ENCODE results near the gene PSMD13. TPM values are rescaled to one million over a fixed set of nuclear protein-coding genes. Genes with fewer than 3 reads are reported as not detected.
"Not testable (repeated sequence)": the region's sequence is repeated elsewhere in the genome, so short reads cannot be mapped to it uniquely, and the experiment has no call there.

Gene PSMD13
- total and polyA plus RNA-seq, 2 donors from 2014 or later = 87.7 to 115 TPM

- H3K27ac ChIP-seq (ENCODE audit: low read depth in 2 of 2, low read length in 2 of 2); H3K27me3 ChIP-seq (ENCODE audit: control insufficient read depth, insufficient read depth, low read length); H3K9me3 ChIP-seq (ENCODE audit: control insufficient read depth in 2 of 3, insufficient read depth in 1 of 3, low read length in 3 of 3); H3K4me1 ChIP-seq (ENCODE audit: control insufficient read depth in 2 of 3, insufficient read depth in 2 of 3, low read depth in 1 of 3, low read length in 3 of 3); FAIRE-seq; H3K36me3 ChIP-seq (ENCODE audit: control insufficient read depth in 2 of 3, insufficient read depth in 3 of 3, low read length in 3 of 3); intact Hi-C loops (cut with DNase I); H3K4me3 ChIP-seq (ENCODE audit: low read length in 3 of 3); H3K9ac ChIP-seq (ENCODE audit: low read length in 3 of 3): not testable (repeated sequence)
- DNase-seq = peak in 1 of 5 donors; percentile 26
These were observed 44.1 kb upstream of the PSMD13 start, which contains the start of gene SCGB1C1 for GRCh38 chr11:192674-193128. TSS of gene SCGB1C1 (plus strand) at chr11:193078. CDS start at chr11:193100, 22 bp downstream.

- H3K9me3 ChIP-seq (ENCODE audit: control insufficient read depth in 2 of 3, insufficient read depth in 1 of 3, low read length in 3 of 3); H3K36me3 ChIP-seq (ENCODE audit: control insufficient read depth in 2 of 3, insufficient read depth in 3 of 3, low read length in 3 of 3); H3K4me3 ChIP-seq (ENCODE audit: low read length in 3 of 3); H3K27ac ChIP-seq (ENCODE audit: low read depth in 2 of 2, low read length in 2 of 2); FAIRE-seq; H3K4me1 ChIP-seq (ENCODE audit: control insufficient read depth in 2 of 3, insufficient read depth in 2 of 3, low read depth in 1 of 3, low read length in 3 of 3); H3K27me3 ChIP-seq (ENCODE audit: control insufficient read depth, insufficient read depth, low read length); intact Hi-C loops (cut with DNase I); H3K9ac ChIP-seq (ENCODE audit: low read length in 3 of 3): not testable (repeated sequence)
- peak in 2 of 5 donors; percentile 29 to 50 for DNase-seq
These were observed 43.3 kb upstream of the PSMD13 start for GRCh38 chr11:193481-193880.

- H3K9ac ChIP-seq (ENCODE audit: low read length in 3 of 3) = no peak overlapping the region
- intact Hi-C loops (cut with DNase I) = no loop called here
- peaks cover 0 to 4% (median 0%) of the 10 kb centered on the region in 3 donors for H3K36me3 ChIP-seq (ENCODE audit: control insufficient read depth in 2 of 3, insufficient read depth in 3 of 3, low read length in 3 of 3)
- DNase-seq (peak in 2 of 5 donors; percentile 28 to 57), FAIRE-seq (no peak)
- H3K27ac ChIP-seq (ENCODE audit: low read depth in 2 of 2, low read length in 2 of 2) = no peak overlapping the region
- TF ChIP-seq CTCF (IDR thresholded peaks at IDR 0.05; ENCODE audit: borderline replicate concordance, extremely low read depth, insufficient read depth) = no peak
- no peaks in the 10 kb centered on the region for H3K9me3 ChIP-seq (ENCODE audit: control insufficient read depth in 2 of 3, insufficient read depth in 1 of 3, low read length in 3 of 3)
- no peak overlapping the region for H3K4me3 ChIP-seq (ENCODE audit: low read length in 3 of 3)
- no peaks in the 10 kb centered on the region for H3K4me1 ChIP-seq (ENCODE audit: control insufficient read depth in 2 of 3, insufficient read depth in 2 of 3, low read depth in 1 of 3, low read length in 3 of 3)
- H3K27me3 ChIP-seq (ENCODE audit: control insufficient read depth, insufficient read depth, low read length) = no peaks in the 10 kb centered on the region
These were observed 39.7 kb upstream of the PSMD13 start for GRCh38 chr11:196786-197731.

GRCh38 chr11:197741-198235, 39.0 kb upstream of the PSMD13 start:
- H3K4me3 ChIP-seq (ENCODE audit: low read length in 3 of 3) = no peak overlapping the region
- no peaks in the 10 kb centered on the region for H3K27me3 ChIP-seq (ENCODE audit: control insufficient read depth, insufficient read depth, low read length)
- no peaks in the 10 kb centered on the region for H3K4me1 ChIP-seq (ENCODE audit: control insufficient read depth in 2 of 3, insufficient read depth in 2 of 3, low read depth in 1 of 3, low read length in 3 of 3)
- FAIRE-seq = no peak
- intact Hi-C loops (cut with DNase I) = no loop called here
- peaks cover 0 to 4% (median 0%) of the 10 kb centered on the region in 3 donors for H3K36me3 ChIP-seq (ENCODE audit: control insufficient read depth in 2 of 3, insufficient read depth in 3 of 3, low read length in 3 of 3)
- DNase-seq = peak in 2 of 5 donors; percentile 24 to 59
- H3K9ac ChIP-seq (ENCODE audit: low read length in 3 of 3) = no peak overlapping the region
- H3K9me3 ChIP-seq (ENCODE audit: control insufficient read depth in 2 of 3, insufficient read depth in 1 of 3, low read length in 3 of 3) = no peaks in the 10 kb centered on the region
- no peak overlapping the region for H3K27ac ChIP-seq (ENCODE audit: low read depth in 2 of 2, low read length in 2 of 2)
- no peak for TF ChIP-seq CTCF (IDR thresholded peaks at IDR 0.05; ENCODE audit: borderline replicate concordance, extremely low read depth, insufficient read depth)
